Common myeloid progenitor, CD34-positive (primary cell): ENCODE results near the gene TREM1.

Source experiments
- CTCF ChIA-PET: fragments of 350-600 bp; sonication (Branson Sonifier 250); formaldehyde crosslinking; loops from one replicate; lab custom pipeline; 2021; ENCODE audit warnings: antibody characterized with exemption; lab: Charles Lee
- POLR2A ChIA-PET: fragments of 350-600 bp; sonication (Branson Sonifier 250); formaldehyde crosslinking; loops from one replicate; lab custom pipeline; 2021; ENCODE audit warnings: antibody characterized with exemption; lab: Charles Lee
- DNase-seq, 3 donors: peaks; one replicate each; pipeline versions ENCODE4 v3.0.0 to v3.0.0-alpha.2; 2013
- H3K27ac ChIP-seq, 2 experiments: 1 replicate in 1 of 2; 2 replicates in 1 of 2; pipeline ENCODE4 v1.7.0; 2013; ENCODE audit warnings: inconsistent platforms in 2 of 2, low read length in 2 of 2, mild to moderate bottlenecking in 2 of 2, low read depth in 1 of 2, moderate library complexity in 1 of 2; ENCODE audit not compliant: severe bottlenecking in 2 of 2, insufficient read depth in 1 of 2, poor library complexity in 1 of 2
- H3K27me3 ChIP-seq, 5 experiments: replicated peaks in 2 of 5; 1 replicate in 3 of 5; 2 replicates in 2 of 5; pipeline versions ENCODE4 v1.6.1 to v1.7.0; 2013; ENCODE audit warnings: low read length in 4 of 5, mild to moderate bottlenecking in 2 of 5, moderate library complexity in 2 of 5, inconsistent platforms in 1 of 5; ENCODE audit not compliant: insufficient read depth in 5 of 5, control insufficient read depth in 4 of 5
- H3K36me3 ChIP-seq, 4 experiments: 1 replicate in 2 of 4; 2 replicates in 2 of 4; pipeline versions ENCODE4 v1.6.1 to v1.7.0; 2013; ENCODE audit warnings: low read length in 3 of 4, control low read depth in 1 of 4, mild to moderate bottlenecking in 1 of 4; ENCODE audit not compliant: control insufficient read depth in 4 of 4, insufficient read depth in 4 of 4
- H3K4me1 ChIP-seq, 4 experiments: 1 replicate in 3 of 4; 2 replicates in 1 of 4; pipeline versions ENCODE4 v1.6.1 to v1.7.1; 2013; ENCODE audit warnings: low read length in 3 of 4, mild to moderate bottlenecking in 3 of 4, control low read depth in 1 of 4, inconsistent platforms in 1 of 4, moderate library complexity in 1 of 4; ENCODE audit not compliant: control insufficient read depth in 4 of 4, insufficient read depth in 4 of 4; ENCODE audit errors: control extremely low read depth in 1 of 4
- H3K4me3 ChIP-seq, 7 experiments: 1 replicate in 4 of 7; 2 replicates in 3 of 7; pipeline versions ENCODE4 v1.5.1 to v1.7.0; 2013; ENCODE audit warnings: mild to moderate bottlenecking in 7 of 7, low read length in 6 of 7, moderate library complexity in 6 of 7, inconsistent platforms in 2 of 7, low read depth in 2 of 7, control low read depth in 1 of 7; ENCODE audit not compliant: insufficient read depth in 4 of 7, control insufficient read depth in 1 of 7; ENCODE audit errors: extremely low read depth in 1 of 7
- H3K9me3 ChIP-seq, 5 experiments: 1 replicate in 4 of 5; 2 replicates in 1 of 5; pipeline versions ENCODE4 v1.6.1 to v1.7.1; 2013; ENCODE audit warnings: low read length in 4 of 5, mild to moderate bottlenecking in 2 of 5, inconsistent platforms in 1 of 5, low read depth in 1 of 5, moderate library complexity in 1 of 5; ENCODE audit not compliant: control insufficient read depth in 4 of 5, insufficient read depth in 2 of 5; ENCODE audit errors: control extremely low read depth in 1 of 5
- WGBS: methylation state at CpG from one replicate; pipeline ENCODE4 v1.1.5; 2013; ENCODE audit not compliant: insufficient coverage; 5-methylcytosine and 5-hydroxymethylcytosine counted together

TREM1 gene

GRCh38 chr6:41266541-41266940 is 19.9 kb downstream of the TREM1 start:
- DNase-seq = no peak
- ChIA-PET CTCF (interaction anchor here (1.1 kb wide), 1 partner anchor 8 kb away, joined by 3 read pairs; no protein-coding TSS in a partner anchor), POLR2A (no interaction called here)
- Histone ChIP-seq H3K27ac (no peak overlapping the region), H3K27me3 (no peaks in the 10 kb centered on the region), H3K36me3 (no peaks in the 10 kb centered on the region), H3K4me3 (no peak overlapping the region), H3K4me1 (peaks cover 3 to 6% (median 4%) of the 10 kb centered on the region in 4 experiments), H3K9me3 (peaks cover 3 to 17% (median 5%) of the 10 kb centered on the region in 5 experiments)

- ChIA-PET POLR2A (no interaction called here), CTCF (no interaction called here)
- WGBS = no CpG with 5 or more reads among the region's 1 CpG
- Histone ChIP-seq H3K4me1 (no peaks in the 10 kb centered on the region), H3K27me3 (no peaks in the 10 kb centered on the region), H3K27ac (no peak overlapping the region), H3K9me3 (peaks cover 3 to 37% (median 6%) of the 10 kb centered on the region in 5 experiments), H3K4me3 (no peak overlapping the region), H3K36me3 (no peaks in the 10 kb centered on the region)
- no peak for DNase-seq
These were observed 23.2 kb downstream of the TREM1 start for GRCh38 chr6:41263267-41263666.

GRCh38 chr6:41262401-41262800 is 24.1 kb downstream of the TREM1 start:
- H3K27ac ChIP-seq = no peak overlapping the region
- H3K36me3 ChIP-seq = no peaks in the 10 kb centered on the region
- DNase-seq = no peak
- CTCF ChIA-PET = interaction anchor here (1.5 kb wide), 1 partner anchor 16 kb away, joined by 3 read pairs; no protein-coding TSS in a partner anchor
- H3K4me3 ChIP-seq = no peak overlapping the region
- H3K9me3 ChIP-seq = peaks cover 3 to 39% (median 6%) of the 10 kb centered on the region in 5 experiments
- POLR2A ChIA-PET = no interaction called here
- no peaks in the 10 kb centered on the region for H3K4me1 ChIP-seq
- 92% methylated on average over 2 of the region's 2 CpGs for WGBS
- H3K27me3 ChIP-seq = no peaks in the 10 kb centered on the region

GRCh38 chr6:41258196-41258493 is 28.3 kb downstream of the TREM1 start:
- no CpG with 5 or more reads among the region's 1 CpG for WGBS
- CTCF ChIA-PET = interaction anchor here (1.0 kb wide), 2 partner anchors 9 to 10 kb away, joined by 3 read pairs; no protein-coding TSS in a partner anchor
- H3K27ac ChIP-seq = no peak overlapping the region
- H3K27me3 ChIP-seq = no peaks in the 10 kb centered on the region
- POLR2A ChIA-PET = no interaction called here
- no peak overlapping the region for H3K4me3 ChIP-seq
- peaks cover 3 to 32% (median 3%) of the 10 kb centered on the region in 5 experiments for H3K9me3 ChIP-seq
- H3K36me3 ChIP-seq = no peaks in the 10 kb centered on the region
- H3K4me1 ChIP-seq = peaks cover 0 to 13% (median 0%) of the 10 kb centered on the region in 4 experiments
- DNase-seq = no peak

- no CpG with 5 or more reads among the region's 2 CpGs for WGBS
- no peak for DNase-seq
These were observed 28.9 kb downstream of the TREM1 start for GRCh38 chr6:41257369-41258195.

GRCh38 chr6:41256383-41256782 is 30.1 kb downstream of the TREM1 start:
- CTCF ChIA-PET = no interaction called here
- Histone ChIP-seq H3K4me3 (no peak overlapping the region), H3K27me3 (no peaks in the 10 kb centered on the region), H3K36me3 (no peaks in the 10 kb centered on the region), H3K4me1 (peaks cover 0 to 13% (median 0%) of the 10 kb centered on the region in 4 experiments), H3K27ac (no peak overlapping the region), H3K9me3 (peaks cover 0 to 21% (median 0%) of the 10 kb centered on the region in 5 experiments)
- POLR2A ChIA-PET = no interaction called here
- 100% methylated on average over 1 of the region's 1 CpG for WGBS
- no peak for DNase-seq

More at GRCh38 chr6:41257369-41258195, 28.9 kb downstream of the TREM1 start:
- Histone ChIP-seq H3K9me3 (peaks cover 1 to 31% (median 3%) of the 10 kb centered on the region in 5 experiments), H3K36me3 (no peaks in the 10 kb centered on the region), H3K4me1 (peaks cover 0 to 13% (median 0%) of the 10 kb centered on the region in 4 experiments), H3K27me3 (no peaks in the 10 kb centered on the region), H3K27ac (no peak overlapping the region), H3K4me3 (no peak overlapping the region)
- ChIA-PET CTCF (interaction anchor here (1.0 kb wide), 1 partner anchor 9 kb away, joined by 3 read pairs; no protein-coding TSS in a partner anchor), POLR2A (no interaction called here)

- Histone ChIP-seq H3K4me1 (peaks cover 0 to 13% (median 0%) of the 10 kb centered on the region in 4 experiments), H3K9me3 (peaks cover 0 to 15% (median 0%) of the 10 kb centered on the region in 5 experiments), H3K4me3 (no peak overlapping the region), H3K27ac (no peak overlapping the region), H3K27me3 (no peaks in the 10 kb centered on the region), H3K36me3 (no peaks in the 10 kb centered on the region)
- 94% methylated on average over 5 of the region's 5 CpGs for WGBS
- POLR2A ChIA-PET = no interaction called here
- no peak for DNase-seq
- CTCF ChIA-PET = interaction anchor here (0.7 to 1.1 kb wide), 2 partner anchors 51 to 55 kb away, joined by 3 read pairs; no protein-coding TSS in a partner anchor
These were observed 30.7 kb downstream of the TREM1 start for GRCh38 chr6:41255638-41256246.
